ENCODE measurements around the gene MGST1.

GRCh38 chr12:16359512-16360491 is 12.4 kb downstream of the MGST1 start:
- TF ChIP-seq CTCF (IDR thresholded peaks at IDR 0.05; ENCODE audit: low read depth, low read length, missing input control) (peak; percentile 64), RXRA (IDR thresholded peaks at IDR 0.05) (peak in 1 of 2 donors; percentile 48), MAX (IDR thresholded peaks at IDR 0.05) (no peak), RAD21 (IDR thresholded peaks at IDR 0.05) (peak; percentile 84 to 93), REST (IDR thresholded peaks at IDR 0.05) (no peak), HNF4G (IDR thresholded peaks at IDR 0.05) (peak; percentile 21), EGR1 (IDR thresholded peaks at IDR 0.05; ENCODE audit: low read depth in 2 of 2) (no peak), GABPA (IDR thresholded peaks at IDR 0.05 in 1 of 2, conservative IDR thresholded peaks at IDR 0.05 in 1 of 2) (no peak), TAF1 (conservative IDR thresholded peaks at IDR 0.05) (no peak), YY1 (IDR thresholded peaks at IDR 0.05) (no peak), SP1 (IDR thresholded peaks at IDR 0.05) (no peak)
